HG03175 (cell line): Measurements from ENCODE around the gene SLC9A2.
A peak's percentile ranks its signal among the peaks of the same experiment; 100 is the strongest.

Source experiments
- ATAC-seq: cut with Tn5 transposase; IDR thresholded peaks from one replicate; pipeline ENCODE4 v1.9.1; 2021; ENCODE audit warnings: mild to moderate bottlenecking, moderate library complexity; ENCODE audit not compliant: unreplicated experiment

The SLC9A2 gene

GRCh38 chr2:102724016-102724490, 104.7 kb downstream of the SLC9A2 start:
- no peak for ATAC-seq

GRCh38 chr2:102724553-102724952, 105.2 kb downstream of the SLC9A2 start:
- ATAC-seq: no peak

GRCh38 chr2:102726128-102727087, 107.1 kb downstream of the SLC9A2 start:
- peak; percentile 59 for ATAC-seq

- ATAC-seq: no peak
Observed at GRCh38 chr2:102735416-102736109, 116.2 kb downstream of the SLC9A2 start.

- peak; percentile 27 for ATAC-seq
Observed at GRCh38 chr2:102736110-102736409, 116.7 kb downstream of the SLC9A2 start.

- ATAC-seq: peak; percentile 87
Observed at GRCh38 chr2:102736410-102737409, 117.4 kb downstream of the SLC9A2 start.

- ATAC-seq: peak; percentile 59
Observed at GRCh38 chr2:102737431-102737830, 118.1 kb downstream of the SLC9A2 start.

- no peak for ATAC-seq
Observed at GRCh38 chr2:102743259-102743658, 123.9 kb downstream of the SLC9A2 start.

GRCh38 chr2:102748107-102748506, 128.8 kb downstream of the SLC9A2 start:
- ATAC-seq: no peak

- peak; percentile 80 for ATAC-seq
Observed at GRCh38 chr2:102749938-102750337, 130.6 kb downstream of the SLC9A2 start.

- ATAC-seq: peak; percentile 42
Observed at GRCh38 chr2:102753563-102754159, 134.3 kb downstream of the SLC9A2 start.

GRCh38 chr2:102754456-102755145, 135.2 kb downstream of the SLC9A2 start:
- ATAC-seq: no peak

- ATAC-seq: no peak
Observed at GRCh38 chr2:102755284-102755683, 135.9 kb downstream of the SLC9A2 start.

GRCh38 chr2:102758439-102758838, 139.1 kb downstream of the SLC9A2 start:
- no peak for ATAC-seq
